SK-N-MC (cell line): ENCODE measurements around the gene CFAP74.

Experiments
- EZH2 ChIP-seq: fragments of 200-600 bp; sonication (generic); IDR thresholded peaks from one replicate; pipeline ENCODE4 v1.6.1; 2017; ENCODE audit warnings: antibody characterized with exemption
- FOXP2 ChIP-seq: optimal IDR thresholded peaks from 2 replicates; pipeline ENCODE3; 2011; ENCODE audit warnings: mild to moderate bottlenecking, moderate library complexity; ENCODE audit not compliant: insufficient read depth; ENCODE audit errors: extremely low read length, control extremely low read depth
- POLR2AphosphoS5 ChIP-seq: IDR thresholded peaks from 2 replicates; pipeline ENCODE4 v1.6.1; 2012; ENCODE audit warnings: mild to moderate bottlenecking, low read depth, low read length, borderline replicate concordance

DNA sequence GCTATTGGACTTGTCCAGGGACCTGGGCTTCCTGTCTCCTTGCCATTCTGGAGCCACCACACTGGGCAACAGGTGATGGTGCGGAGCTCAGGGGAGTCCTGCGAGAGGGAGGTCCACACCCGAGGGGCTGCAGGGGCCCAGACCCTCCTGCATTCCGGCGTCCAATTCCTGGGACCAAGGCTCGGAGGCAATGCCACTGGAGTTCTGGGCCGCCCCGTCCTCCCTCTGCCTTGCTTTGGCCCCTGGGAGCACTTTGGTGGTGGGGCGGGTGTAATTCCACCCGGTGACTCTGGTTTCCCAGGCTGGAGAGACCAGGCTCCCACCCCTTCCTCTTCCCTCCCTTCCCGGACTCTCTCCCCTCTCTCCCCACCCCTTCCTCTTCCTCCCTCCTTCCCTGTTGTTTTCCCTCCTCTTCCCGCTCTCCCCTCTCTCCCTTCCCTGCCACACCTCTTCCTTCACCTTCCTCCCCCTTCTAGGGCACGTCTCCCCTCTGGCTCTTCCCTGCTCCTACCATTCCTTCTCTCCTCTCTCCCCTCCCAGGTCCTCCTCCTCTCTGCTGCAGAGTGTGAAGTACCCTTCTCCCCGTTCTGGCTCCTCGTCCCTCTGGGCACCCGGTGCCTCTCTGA, 48.6 kb upstream of the CFAP74 start:
- TF ChIP-seq EZH2 = no peak
- TF ChIP-seq POLR2AphosphoS5 = no peak
- no peak for TF ChIP-seq FOXP2
